Measurements from ENCODE around the gene IGFL3.

GRCh38 chr19:46131485-46132143 is 7.1 kb upstream of the IGFL3 start:
- TF ChIP-seq ZNF423 (CRISPR knock-in tag; IDR thresholded peaks at IDR 0.05) (no peak), CTCF (IDR thresholded peaks at IDR 0.05) (no peak), NFE2L1 (CRISPR knock-in tag; IDR thresholded peaks at IDR 0.05) (no peak), MAX (CRISPR knock-in tag; IDR thresholded peaks at IDR 0.05) (no peak), ZNF396 (CRISPR knock-in tag; IDR thresholded peaks at IDR 0.05; ENCODE audit: borderline replicate concordance) (no peak), ZNF512 (CRISPR knock-in tag; IDR thresholded peaks at IDR 0.05; ENCODE audit: borderline replicate concordance) (no peak)

Measured in WTC11 (cell line).